Left colon (tissue), 2 donors: Measurements from ENCODE around the gene KANSL3. TPM values are rescaled to one million over a fixed set of nuclear protein-coding genes. Genes with fewer than 3 reads are reported as not detected.
A peak's percentile ranks its signal among the peaks of the same experiment; 100 is the strongest.

Source experiments
- ATAC-seq: fragments of 200-7000 bp; cut with Tn5 transposase; one replicate; pipeline ENCODE4 v1.9.1; 2020; ENCODE audit warnings: mild to moderate bottlenecking, moderate library complexity
- DNase-seq, 2 donors: peaks; one replicate each; pipeline ENCODE4 v3.0.0-alpha.2; 2020
- intact Hi-C, 2 donors: fragments of 100-400 bp; cut with DNase I in 1 of 2; cut with micrococcal nuclease in 1 of 2; formaldehyde crosslinking; loops; one replicate each; pipeline versions ENCODE4 v1.11.2 to v1.14.0; 2022; cut with DNase I, micrococcal nuclease
- total RNA-seq, 2 donors: library from RNA; stranded (reverse); fragmentation: NEBNext Ultra II Directional; extraction: Animal tissue kit (Norgen Biotek cat#: 25700); gene quantifications; one replicate each; pipeline ENCODE4 v1.2.1, GENCODE V29; 2021
- donor health status: DM: no; HTN: no; CAD: no.
- donor health status: DM: yes; HTN: yes; CAD: no.

KANSL3 gene
- total RNA-seq, 2 donors from 2014 or later = 39.3 to 40.7 TPM

- intact Hi-C loops = no loop called here
- ATAC-seq (no peak), DNase-seq (no peak)
These were observed 87.1 kb downstream of the KANSL3 start for GRCh38 chr2:96550787-96551604.

DNA sequence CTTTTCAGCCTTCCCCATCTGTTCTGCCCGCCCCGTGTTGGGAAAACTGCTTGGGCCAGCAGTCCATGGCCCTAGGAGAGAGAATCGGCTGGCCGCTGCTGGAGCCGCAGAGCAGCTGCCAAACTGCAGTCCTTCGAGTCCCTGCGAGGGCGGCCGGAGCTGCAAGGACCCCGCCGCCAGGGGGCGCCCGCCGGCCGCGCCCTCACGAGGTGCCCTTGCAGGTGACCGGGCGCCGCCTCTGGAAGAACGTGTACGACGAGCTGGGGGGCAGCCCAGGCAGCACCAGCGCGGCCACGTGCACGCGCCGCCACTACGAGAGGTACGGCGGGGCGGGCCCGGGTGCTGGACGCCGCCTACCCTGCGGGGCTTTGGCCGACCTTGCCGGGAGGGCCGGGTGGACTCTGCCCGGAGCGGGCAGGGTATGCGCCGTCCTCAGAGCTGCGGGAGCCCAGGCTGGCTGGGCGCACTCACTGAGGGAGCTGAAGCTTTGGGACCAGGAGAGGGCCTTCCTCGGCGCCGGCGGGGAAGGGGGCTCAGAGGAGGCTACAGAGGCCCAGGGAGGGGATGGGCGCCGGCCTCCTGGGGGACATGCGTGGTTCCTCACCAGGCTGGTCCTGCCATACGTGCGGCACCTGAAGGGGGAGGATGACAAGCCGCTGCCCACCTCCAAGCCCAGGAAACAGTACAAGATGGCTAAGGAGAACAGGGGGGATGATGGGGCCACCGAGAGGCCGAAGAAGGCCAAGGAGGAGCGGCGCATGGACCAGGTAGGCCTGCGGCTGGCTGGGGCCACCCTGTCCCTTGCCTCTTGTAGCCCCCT is 87.9 kb downstream of the KANSL3 start:
- DNase-seq = peak; percentile 27 to 75
- intact Hi-C loops = no loop called here

GRCh38 chr2:96549466-96549785 is 88.7 kb downstream of the KANSL3 start:
- intact Hi-C loops = no loop called here
- DNase-seq (no peak), ATAC-seq (no peak)

More for the DNA sequence above, 87.9 kb downstream of the KANSL3 start:
- ATAC-seq = peak; percentile 77

GRCh38 chr2:96548558-96549465 is 89.3 kb downstream of the KANSL3 start:
- no peak for DNase-seq
- intact Hi-C loops = no loop called here
- no peak for ATAC-seq

GRCh38 chr2:96547731-96548171 is 90.4 kb downstream of the KANSL3 start:
- intact Hi-C loops = no loop called here

DNA sequence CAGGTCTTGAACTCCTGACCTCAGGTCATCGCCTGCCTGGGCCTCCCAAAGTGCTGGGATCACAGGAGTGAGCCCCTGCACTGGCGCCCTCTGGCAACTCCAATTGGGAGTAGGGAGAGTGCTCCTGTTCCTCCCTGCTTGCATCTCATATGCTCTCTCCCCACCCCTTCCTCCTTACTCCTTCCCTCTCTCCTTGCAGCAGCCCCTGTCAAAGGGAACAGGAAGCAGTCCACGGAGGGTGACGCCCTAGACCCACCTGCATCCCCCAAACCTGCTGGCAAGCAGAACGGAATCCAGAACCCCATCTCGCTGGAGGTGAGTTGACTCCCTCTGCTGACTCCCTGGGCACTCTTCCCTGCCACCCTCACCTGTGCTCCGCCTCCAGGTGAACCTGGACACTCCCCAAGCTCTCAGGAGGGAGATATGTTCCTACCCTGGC is 90.9 kb downstream of the KANSL3 start:
- intact Hi-C loops = no loop called here
- ATAC-seq = peak; percentile 59

More at GRCh38 chr2:96547731-96548171, 90.4 kb downstream of the KANSL3 start:
- ATAC-seq (no peak), DNase-seq (no peak)

DNA sequence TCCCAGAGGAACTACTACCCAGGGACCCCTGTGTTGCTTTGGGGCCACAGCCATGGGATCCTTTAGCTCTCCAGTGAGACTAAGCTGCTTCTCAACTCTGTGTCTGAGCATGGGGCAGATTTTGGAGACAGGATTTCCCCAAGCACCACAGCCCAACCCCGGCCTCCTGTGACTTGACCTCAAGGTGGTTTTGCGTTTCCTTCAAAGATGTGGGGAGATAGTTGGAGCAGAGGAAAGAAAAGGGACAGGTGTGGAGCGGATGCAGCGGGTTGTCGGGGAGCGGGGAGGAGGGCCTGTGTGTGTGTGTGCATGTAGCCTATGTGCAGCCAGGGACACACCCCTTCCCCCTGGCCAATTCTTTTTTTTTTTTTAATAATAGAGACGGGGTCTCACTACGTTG is 91.3 kb downstream of the KANSL3 start:
- ATAC-seq (no peak), DNase-seq (no peak)

More for the DNA sequence above, 90.9 kb downstream of the KANSL3 start:
- no peak for DNase-seq

DNA sequence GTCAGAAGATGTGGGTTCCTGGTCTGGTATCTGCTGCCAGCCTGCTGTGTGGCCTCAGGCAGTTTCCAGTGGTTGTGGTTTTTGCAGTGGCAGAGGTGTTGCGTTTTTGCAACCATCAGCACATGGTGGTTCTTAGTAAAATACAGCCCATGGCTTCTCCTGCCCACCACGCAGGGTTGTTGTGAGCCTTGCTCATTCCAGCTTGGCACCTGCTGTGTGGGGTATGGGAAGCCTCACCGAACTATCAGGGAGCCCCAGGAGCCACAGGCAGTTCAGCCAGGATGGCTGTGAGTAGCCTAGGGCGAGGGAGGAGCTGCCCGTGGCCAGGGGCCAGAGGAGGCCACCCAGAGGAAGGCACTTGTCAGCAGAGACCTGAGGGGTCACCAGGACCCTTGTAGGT is 91.8 kb downstream of the KANSL3 start:
- ATAC-seq (no peak), DNase-seq (no peak)
- intact Hi-C loops = no loop called here

More for the DNA sequence above, 91.3 kb downstream of the KANSL3 start:
- intact Hi-C loops = no loop called here

Other genes with a start within 250 kb of the KANSL3 start
- 1 to 10 TPM in 1 of 2 donors, under 1 TPM in 1; 0.58 to 3.3 TPM for gene NEURL3, start 133.0 kb downstream of the KANSL3 start, total RNA-seq
- 10 to 100 TPM in 1 of 2 donors, 1 to 10 TPM in 1; 5.6 to 13.7 TPM for gene ARID5A, start 101.6 kb downstream of the KANSL3 start, total RNA-seq
- gene FER1L5, start 4.5 kb upstream of the KANSL3 start, total RNA-seq = under 1 TPM in 1 of 2 donors, not detected in 1; 0.08 TPM
- gene LMAN2L, start 101.8 kb upstream of the KANSL3 start, total RNA-seq = 10 to 100 TPM; 14.6 to 16.3 TPM
- gene CNNM4, start 122.6 kb upstream of the KANSL3 start, total RNA-seq = 100 to 1,000 TPM in 1 of 2 donors, 10 to 100 TPM in 1; 98.5 to 142 TPM
- 10 to 100 TPM; 25.4 to 25.8 TPM for gene CNNM3, start 178.0 kb upstream of the KANSL3 start, total RNA-seq
- 1 to 10 TPM; 3.7 to 4.3 TPM for gene ANKRD23, start 205.7 kb upstream of the KANSL3 start, total RNA-seq
- gene ANKRD39, start 219.7 kb upstream of the KANSL3 start, total RNA-seq = 10 to 100 TPM in 1 of 2 donors, 1 to 10 TPM in 1; 9.5 to 11.7 TPM
- gene SEMA4C, start 231.8 kb upstream of the KANSL3 start, total RNA-seq = 10 to 100 TPM; 13.2 to 17.5 TPM